ENCODE results near the gene ATG12.
A peak's percentile ranks its signal among the peaks of the same experiment; 100 is the strongest.
"Not testable (repeated sequence)": the region's sequence is repeated elsewhere in the genome, so short reads cannot be mapped to it uniquely, and the experiment has no call there.

The ATG12 gene

GRCh38 chr5:115841382-115842088, at the start of gene ATG12, which contains the start of gene AP3S1:
ATG12 (minus strand) TSS chr5:115841565; CDS start chr5:115841552, 13 bp downstream.
AP3S1 (plus strand) TSS chr5:115841935; CDS start chr5:115842038, 103 bp downstream.
- DNase-seq = peak; percentile 85

- no peak for DNase-seq
Observed at GRCh38 chr5:115888027-115888426, 46.7 kb upstream of the ATG12 start.

DNA sequence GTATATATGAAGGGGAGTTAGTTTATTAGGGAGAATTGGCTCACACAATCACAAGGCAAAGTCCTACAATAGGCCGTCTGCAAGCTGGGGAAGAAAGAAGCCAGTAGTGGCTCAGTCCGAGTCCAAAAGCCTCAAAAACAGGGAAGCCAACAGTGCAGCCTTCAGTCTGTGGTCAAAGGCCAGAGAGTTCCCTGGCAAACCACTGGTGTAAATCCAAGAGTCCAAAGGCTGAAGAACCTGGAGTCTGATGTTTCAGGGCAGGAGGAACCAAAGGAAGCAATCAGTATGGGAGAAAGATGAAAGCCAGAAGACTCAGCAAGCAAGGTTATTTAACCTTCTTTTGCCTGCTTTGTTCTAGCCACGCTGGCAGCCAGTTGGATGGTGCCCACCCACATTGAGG, 43.8 kb upstream of the ATG12 start:
- DNase-seq = not testable (repeated sequence)

DNA sequence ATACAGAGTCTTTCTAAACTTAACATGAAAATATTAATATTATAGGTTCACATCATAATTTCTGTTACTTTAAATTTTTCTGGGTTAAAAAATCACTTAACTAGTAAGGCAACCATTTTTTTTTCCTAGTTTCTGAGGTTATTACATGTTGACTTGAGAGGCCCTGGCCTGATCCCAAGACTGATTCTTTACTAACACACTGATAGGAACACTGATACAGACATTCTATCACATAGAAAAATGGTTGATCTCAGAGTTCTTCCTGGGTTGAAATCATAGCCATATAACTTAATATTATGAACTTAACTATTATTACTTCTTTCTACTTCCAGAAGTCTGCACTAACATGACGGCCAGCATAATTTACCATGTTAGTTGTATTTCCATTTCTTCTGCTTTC, 43.3 kb upstream of the ATG12 start:
- DNase-seq = no peak

DNA sequence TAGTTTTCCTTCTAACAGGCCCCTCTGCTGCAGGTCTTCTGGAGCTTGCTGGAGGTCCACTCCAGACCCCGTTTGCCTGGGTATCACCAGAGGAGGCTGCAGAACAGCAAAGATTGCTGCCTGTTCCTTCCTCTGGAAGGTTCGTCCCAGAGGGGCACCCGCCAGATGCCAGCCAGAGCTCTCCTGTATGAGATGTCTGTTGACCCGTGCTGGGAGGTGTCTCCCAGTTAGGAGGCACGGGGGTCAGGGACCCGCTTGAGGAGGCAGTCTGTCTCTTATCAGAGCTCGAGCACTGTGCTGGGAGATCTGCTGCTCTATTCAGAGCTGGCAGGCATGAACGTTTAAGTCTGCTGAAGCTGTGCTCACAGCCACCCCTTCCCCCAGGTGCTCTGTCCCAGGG, 41.1 kb upstream of the ATG12 start:
- not testable (repeated sequence) for DNase-seq

DNA sequence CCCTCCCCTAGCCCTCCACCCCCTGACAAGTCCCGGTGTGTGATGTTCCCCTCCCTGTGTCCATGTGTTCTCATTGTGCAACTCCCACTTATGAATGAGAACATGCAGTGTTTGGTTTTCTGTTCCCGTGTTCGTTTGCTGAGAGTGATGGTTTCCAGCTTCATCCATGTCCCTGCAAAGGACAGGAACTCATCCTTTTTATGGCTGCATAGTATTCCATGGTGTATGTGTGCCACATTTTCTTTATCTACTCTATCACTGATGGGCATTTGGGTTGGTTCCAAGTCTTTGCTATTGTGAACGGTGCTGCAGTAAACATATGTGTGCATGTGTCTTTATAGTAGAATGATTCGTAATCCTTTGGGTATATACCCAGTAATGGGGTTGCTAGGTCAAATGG, 36.0 kb upstream of the ATG12 start:
- DNase-seq = not testable (repeated sequence)

- no peak for DNase-seq
Observed at GRCh38 chr5:115875447-115875846, 34.1 kb upstream of the ATG12 start.

- no peak for DNase-seq
Observed at GRCh38 chr5:115873392-115873791, 32.0 kb upstream of the ATG12 start.

GRCh38 chr5:115872447-115872846, 31.1 kb upstream of the ATG12 start:
- DNase-seq = no peak

DNA sequence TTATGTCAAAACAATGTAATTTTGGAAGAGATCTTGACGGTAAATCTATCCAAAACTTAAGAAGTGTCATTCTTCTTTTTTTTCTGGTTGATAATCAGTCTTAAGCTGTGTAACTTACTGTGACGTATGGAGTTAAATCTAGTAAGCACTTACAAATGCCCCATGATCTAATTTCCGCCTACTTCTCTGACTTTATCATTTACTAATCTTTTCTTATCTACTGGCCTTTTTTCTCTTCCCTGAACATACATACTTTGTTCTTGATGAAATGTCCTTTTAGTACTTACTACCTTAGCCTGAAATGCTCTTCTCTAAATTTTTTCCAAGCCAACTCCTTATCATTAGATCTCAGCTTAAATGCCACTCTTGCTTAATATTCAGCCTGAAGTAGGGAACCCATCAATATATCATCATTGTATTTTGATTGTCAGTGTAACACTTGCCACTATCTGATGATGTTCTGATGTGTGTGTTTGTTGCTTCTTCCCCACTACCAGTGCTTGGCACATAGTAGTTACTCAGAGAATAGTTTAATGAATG, 28.0 kb upstream of the ATG12 start:
- no peak for DNase-seq

DNA sequence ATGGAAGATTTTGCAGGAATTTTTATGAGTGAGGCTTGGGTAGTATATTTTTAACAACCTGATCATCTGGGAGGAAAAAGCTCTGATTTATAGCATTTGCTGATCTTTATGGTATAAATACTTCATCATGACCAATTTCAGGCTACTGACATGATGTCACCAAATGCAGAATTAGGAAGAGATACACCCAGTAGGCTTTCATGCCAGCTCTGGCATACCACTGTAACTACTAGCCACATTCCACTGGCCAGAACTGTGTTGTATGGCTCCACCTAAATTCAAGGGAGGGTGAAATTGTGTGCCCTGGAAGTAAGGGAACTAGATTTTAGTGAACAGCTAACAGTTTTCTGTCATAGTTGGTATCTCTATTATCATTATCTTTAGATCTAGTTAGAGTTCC, 18.0 kb upstream of the ATG12 start:
- no peak for DNase-seq

- no peak for DNase-seq
Observed at GRCh38 chr5:115858396-115858795, 17.0 kb upstream of the ATG12 start.

DNA sequence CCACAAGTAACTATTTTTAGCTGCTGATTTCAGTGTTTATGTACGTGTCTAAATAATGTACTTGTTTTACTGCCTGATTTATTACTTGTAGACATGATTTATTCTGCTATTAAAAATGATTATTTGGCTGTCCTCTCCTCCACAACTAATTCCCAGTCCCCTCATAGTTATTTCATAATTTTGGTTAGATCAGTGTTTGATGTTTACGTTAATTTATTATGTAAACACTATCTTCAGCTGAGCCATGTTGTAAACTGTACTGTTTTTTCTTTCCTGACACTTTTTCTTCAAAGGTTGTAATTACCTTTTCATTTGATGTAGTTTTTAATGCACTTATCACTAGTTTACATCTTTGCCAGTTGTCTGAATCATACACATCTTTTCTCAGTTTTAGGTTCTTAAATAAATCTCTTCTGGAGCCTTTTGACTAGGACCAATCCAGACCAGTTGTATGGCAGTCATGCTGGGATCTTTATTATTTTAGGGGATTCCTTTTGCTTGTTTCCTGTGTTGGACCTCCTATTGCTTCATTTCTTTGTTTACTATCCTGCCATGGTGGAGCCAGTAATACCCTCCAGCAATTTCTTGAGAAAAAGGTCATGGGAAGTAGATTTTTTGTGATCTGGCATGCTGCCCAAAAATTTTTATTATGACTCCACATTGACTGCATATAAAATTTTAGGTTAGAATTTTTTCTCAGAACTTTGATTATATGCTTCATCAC, 16.4 kb upstream of the ATG12 start:
- no peak for DNase-seq

DNA sequence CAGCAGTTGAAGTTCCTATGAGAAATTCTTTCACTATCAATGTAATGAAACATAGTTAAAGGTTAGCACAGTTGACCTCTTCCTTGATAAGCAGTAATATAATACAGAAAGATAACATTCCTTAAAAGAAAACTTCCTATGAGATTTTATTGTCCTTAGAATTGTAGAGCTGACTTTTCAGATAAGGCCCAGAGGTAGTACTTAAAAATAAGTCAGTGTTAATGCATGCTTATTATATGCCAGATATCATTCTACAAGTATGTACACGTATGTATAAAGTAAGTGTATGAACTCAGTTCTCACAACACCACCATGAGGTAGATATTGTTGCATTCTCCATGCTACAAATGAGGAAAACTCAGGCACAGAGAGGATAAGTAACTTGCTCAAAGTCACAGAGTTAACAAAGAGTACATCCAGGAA, 15.7 kb upstream of the ATG12 start:
- no peak for DNase-seq

- DNase-seq = no peak
Observed at GRCh38 chr5:115855959-115856358, 14.6 kb upstream of the ATG12 start.

- no peak for DNase-seq
Observed at GRCh38 chr5:115854139-115854538, 12.8 kb upstream of the ATG12 start.

DNA sequence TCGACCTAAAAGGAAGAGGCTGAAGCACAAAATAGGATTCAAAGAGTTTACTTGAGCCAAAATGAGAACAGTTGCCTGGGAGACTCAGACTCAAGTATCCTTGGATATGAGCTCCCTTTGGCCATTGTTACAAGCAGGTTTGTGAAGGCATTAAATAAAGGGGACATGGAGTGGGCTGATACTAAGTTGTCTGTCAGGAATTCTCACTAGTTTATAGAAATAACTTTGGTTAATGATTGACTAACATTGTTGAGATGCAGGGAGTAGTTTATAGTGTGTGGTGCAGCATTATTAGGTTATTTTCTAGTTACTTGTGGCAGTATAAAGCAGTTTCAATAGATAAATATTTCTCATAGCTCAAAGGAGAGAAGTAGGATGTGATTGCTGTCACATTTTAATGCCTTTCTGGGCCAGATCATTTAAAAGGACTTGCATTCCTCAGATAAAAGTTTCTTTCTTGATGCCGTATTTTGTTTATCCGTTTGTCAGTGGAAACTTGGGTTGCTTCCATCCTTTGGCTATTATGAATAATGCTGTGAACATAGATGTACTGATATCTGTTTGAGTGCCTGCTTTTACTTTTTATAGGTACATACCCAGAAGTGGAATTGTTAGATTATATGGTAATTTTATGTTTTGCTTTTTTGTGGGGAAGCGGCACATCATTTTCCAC, 9.5 kb upstream of the ATG12 start:
- DNase-seq = no peak

GRCh38 chr5:115849258-115849798, 8.0 kb upstream of the ATG12 start:
- DNase-seq = no peak

DNA sequence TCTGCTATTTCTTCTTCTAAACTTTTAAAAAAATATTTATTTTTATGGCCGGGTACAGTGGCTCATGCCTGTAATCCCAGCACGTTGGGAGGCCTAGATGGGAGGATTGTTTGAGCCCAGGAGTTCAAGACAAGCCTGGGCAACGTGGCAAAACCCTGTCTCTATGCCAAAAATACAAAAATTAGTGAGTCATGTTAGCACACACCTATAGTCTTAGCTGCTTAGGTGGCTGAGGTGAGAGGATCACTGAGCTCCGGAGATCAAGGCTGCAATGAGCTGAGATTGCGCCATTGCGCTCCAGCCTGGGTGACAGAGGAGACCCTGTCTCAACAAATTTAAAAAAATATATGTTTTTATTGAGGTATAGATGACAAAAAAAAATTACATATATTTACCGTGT, 5.9 kb upstream of the ATG12 start:
- no peak for DNase-seq

GRCh38 chr5:115844321-115844817, 3.0 kb upstream of the ATG12 start:
- no peak for DNase-seq

- no peak for DNase-seq
Observed at GRCh38 chr5:115843444-115844130, 2.2 kb upstream of the ATG12 start.

DNA sequence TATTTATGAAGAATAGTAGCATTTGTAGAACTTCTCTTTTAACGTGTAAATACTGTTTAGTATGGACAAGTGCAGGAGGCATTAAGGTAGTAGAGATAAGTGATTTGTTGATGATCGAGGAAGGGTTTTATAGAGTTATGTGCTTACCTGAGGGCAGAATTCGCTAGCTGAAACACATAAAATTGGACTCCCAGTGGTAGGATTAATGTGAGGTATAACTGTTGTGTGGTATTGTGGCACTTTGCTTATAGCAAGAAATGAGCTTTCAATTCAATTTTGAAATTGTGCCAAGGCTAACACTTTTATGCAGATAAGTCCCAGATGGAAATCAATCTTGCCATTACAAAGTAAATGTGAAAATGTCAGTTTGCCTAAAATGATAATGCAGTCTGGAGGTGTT, 1.6 kb upstream of the ATG12 start:
- no peak for DNase-seq
